ENCODE data around the gene OR1N2. TPM values are rescaled to one million over a fixed set of nuclear protein-coding genes. Genes with fewer than 3 reads are reported as not detected.
"Not testable (repeated sequence)": the region's sequence is repeated elsewhere in the genome, so short reads cannot be mapped to it uniquely, and the experiment has no call there.

Gene OR1N2
- not detected for polyA plus RNA-seq (ENCODE audit: insufficient read length in 3 of 3)

GRCh38 chr9:122552812-122553211 lies at the start of gene OR1N2:
Gene OR1N2 (plus strand): TSS chr9:122553112. CDS start chr9:122553212, 100 bp downstream.
- DNase-seq (ENCODE audit: low read depth in 3 of 3, low spot score in 2 of 3), result no peak

- DNase-seq (ENCODE audit: low read depth in 3 of 3, low spot score in 2 of 3), result no peak
Measured at GRCh38 chr9:122506964-122507363, 45.9 kb upstream of the OR1N2 start.

- no peak for DNase-seq (ENCODE audit: low read depth in 3 of 3, low spot score in 2 of 3)
Measured at GRCh38 chr9:122510502-122510901, 42.4 kb upstream of the OR1N2 start, which contains the start of gene OR1J2. Gene OR1J2 (plus strand): TSS chr9:122510802. CDS start chr9:122510802, 0 bp downstream.

- DNase-seq (ENCODE audit: low read depth in 3 of 3, low spot score in 2 of 3), result no peak
Measured at GRCh38 chr9:122518226-122518625, 34.7 kb upstream of the OR1N2 start.

- DNase-seq (ENCODE audit: low read depth in 3 of 3, low spot score in 2 of 3), result no peak
Measured at GRCh38 chr9:122518841-122519240, 34.1 kb upstream of the OR1N2 start, which contains the start of gene OR1J4. Gene OR1J4 (plus strand): TSS chr9:122519141. CDS start chr9:122519141, 0 bp downstream.

GRCh38 chr9:122519376-122519775 lies 33.5 kb upstream of the OR1N2 start:
- no peak for DNase-seq (ENCODE audit: low read depth in 3 of 3, low spot score in 2 of 3)

- no peak for DNase-seq (ENCODE audit: low read depth in 3 of 3, low spot score in 2 of 3)
Measured at GRCh38 chr9:122526602-122527001, 26.3 kb upstream of the OR1N2 start.

- DNase-seq (ENCODE audit: low read depth in 3 of 3, low spot score in 2 of 3), result no peak
Measured at GRCh38 chr9:122527193-122527592, 25.7 kb upstream of the OR1N2 start, which contains the start of gene OR1N1. Gene OR1N1 (minus strand): TSS chr9:122527293. CDS start chr9:122527293, 0 bp downstream.

- DNase-seq (ENCODE audit: low read depth in 3 of 3, low spot score in 2 of 3), result not testable (repeated sequence)
Measured at GRCh38 chr9:122531157-122531556, 21.8 kb upstream of the OR1N2 start.

- no peak for DNase-seq (ENCODE audit: low read depth in 3 of 3, low spot score in 2 of 3)
Measured at GRCh38 chr9:122536134-122536533, 16.8 kb upstream of the OR1N2 start.

- not testable (repeated sequence) for DNase-seq (ENCODE audit: low read depth in 3 of 3, low spot score in 2 of 3)
Measured at GRCh38 chr9:122537066-122537465, 15.8 kb upstream of the OR1N2 start.

GRCh38 chr9:122538757-122539156 lies 14.2 kb upstream of the OR1N2 start:
- no peak for DNase-seq (ENCODE audit: low read depth in 3 of 3, low spot score in 2 of 3)

- DNase-seq (ENCODE audit: low read depth in 3 of 3, low spot score in 2 of 3), result no peak
Measured at GRCh38 chr9:122546196-122546595, 6.7 kb upstream of the OR1N2 start.

- no peak for DNase-seq (ENCODE audit: low read depth in 3 of 3, low spot score in 2 of 3)
Measured at GRCh38 chr9:122551371-122551770, 1.5 kb upstream of the OR1N2 start.

GRCh38 chr9:122561446-122561845 lies 8.5 kb downstream of the OR1N2 start:
- no peak for DNase-seq (ENCODE audit: low read depth in 3 of 3, low spot score in 2 of 3)

GRCh38 chr9:122562134-122562760 lies 9.3 kb downstream of the OR1N2 start:
- no peak for DNase-seq (ENCODE audit: low read depth in 3 of 3, low spot score in 2 of 3)

- no peak for DNase-seq (ENCODE audit: low read depth in 3 of 3, low spot score in 2 of 3)
Measured at GRCh38 chr9:122567901-122568300, 15.0 kb downstream of the OR1N2 start.

GRCh38 chr9:122572456-122572855 lies 19.5 kb downstream of the OR1N2 start:
- DNase-seq (ENCODE audit: low read depth in 3 of 3, low spot score in 2 of 3), result no peak

- no peak for DNase-seq (ENCODE audit: low read depth in 3 of 3, low spot score in 2 of 3)
Measured at GRCh38 chr9:122579874-122580273, 27.0 kb downstream of the OR1N2 start.

GRCh38 chr9:122580360-122580759 lies 27.4 kb downstream of the OR1N2 start:
- DNase-seq (ENCODE audit: low read depth in 3 of 3, low spot score in 2 of 3), result no peak

- DNase-seq (ENCODE audit: low read depth in 3 of 3, low spot score in 2 of 3), result not testable (repeated sequence)
Measured at GRCh38 chr9:122583284-122583683, 30.4 kb downstream of the OR1N2 start, which contains the start of gene OR1L8. Gene OR1L8 (minus strand): TSS chr9:122583384. CDS start chr9:122568477, 14,907 bp downstream.

Measured in right renal cortex interstitium (tissue), 3 donors.